Measurements from ENCODE around the gene PROSER2. TPM values are rescaled to one million over a fixed set of nuclear protein-coding genes. Genes with fewer than 3 reads are reported as not detected.

Gene PROSER2
- total and polyA plus RNA-seq, 9 of the 15 experiments (the other 6 are each of a cell fraction or from before 2014, with no cell fraction given), result 0.62 to 14.8 (median 2.9) TPM

DNA sequence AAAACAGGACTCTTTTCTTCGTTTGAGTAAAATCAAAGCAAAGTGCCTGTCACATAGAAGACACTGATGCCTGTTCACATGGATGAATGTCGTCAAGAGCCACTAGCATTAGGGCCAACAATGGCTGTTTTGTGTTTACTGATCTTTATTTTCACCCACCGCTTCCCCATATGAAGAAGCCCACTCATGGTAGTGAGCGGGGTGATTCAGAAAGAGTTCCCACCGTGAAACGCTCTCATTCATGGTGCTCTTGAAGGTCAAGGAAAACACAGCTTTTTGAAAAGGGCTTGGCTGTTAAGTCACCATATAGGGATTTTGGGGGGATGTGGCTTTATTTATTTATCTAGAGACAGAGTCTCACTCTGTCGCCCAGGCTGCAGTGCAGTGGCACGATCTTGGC lies 12.5 kb downstream of the PROSER2 start:
- no peak overlapping the region for H3K9ac ChIP-seq (ENCODE audit: insufficient read depth in 1 of 2, low read depth in 2 of 2, low read length in 2 of 2)
- H3K36me3 ChIP-seq (ENCODE audit: control insufficient read depth, insufficient read depth, low read length), result no peaks in the 10 kb centered on the region
- no TSS peak for BruUV-seq (replicated peaks)
- no peaks in the 10 kb centered on the region for H3K9me3 ChIP-seq (replicated peaks; ENCODE audit: control insufficient read depth, insufficient read depth, low read depth, low read length)
- intact Hi-C loops (cut with micrococcal nuclease) (no loop called here), in situ Hi-C loops (cut with MboI) (no loop called here)
- ATAC-seq (no peak), DNase-seq (ENCODE audit: extremely low read depth in 1 of 4, low spot score in 3 of 4) (no peak), FAIRE-seq (no peak)
- no peak overlapping the region for H3K27ac ChIP-seq (ENCODE audit: extremely low read depth, low read depth, low read length)
- POLR2A ChIA-PET, result no interaction called here
- H3K4me1 ChIP-seq (replicated peaks in 1 of 2; ENCODE audit: control insufficient read depth in 2 of 2, insufficient read depth in 2 of 2, low read length in 2 of 2), result no peaks in the 10 kb centered on the region
- 71% methylated on average over 7 of the region's 8 CpGs for WGBS (ENCODE audit: insufficient coverage, low coverage, missing lambda C conversion rate)
- no peak overlapping the region for H3K4me3 ChIP-seq
- peaks cover 3% of the 10 kb centered on the region; the same call in 1 of the 2 replicates for H4K20me1 ChIP-seq (replicated peaks; ENCODE audit: control insufficient read depth, insufficient read depth, low read length)
- CTCF ChIA-PET (ENCODE audit: low intra/inter-chr PET ratio), result no interaction called here
- no peak overlapping the region for H2AFZ ChIP-seq (ENCODE audit: low read depth, low read length)
- no peaks in the 10 kb centered on the region for H3K9me1 ChIP-seq (ENCODE audit: control insufficient read depth, insufficient read depth, low read length)
- no peak overlapping the region for H3K4me2 ChIP-seq (ENCODE audit: insufficient read depth, low read length)
- H3K79me2 ChIP-seq (ENCODE audit: control insufficient read depth, insufficient read depth, low read length), result no peaks in the 10 kb centered on the region; the same call in 2 of the 3 replicates
- no peaks in the 10 kb centered on the region for H3K27me3 ChIP-seq (ENCODE audit: control insufficient read depth in 2 of 2, insufficient read depth in 2 of 2, low read length in 2 of 2)
- TF ChIP-seq NR3C1 (CRISPR knock-in tag; IDR thresholded peaks at IDR 0.05), result no peak
- TF ChIP-seq HOXB6 (CRISPR knock-in tag; IDR thresholded peaks at IDR 0.05; ENCODE audit: borderline replicate concordance), result no peak
- TF ChIP-seq, protein P1, sequence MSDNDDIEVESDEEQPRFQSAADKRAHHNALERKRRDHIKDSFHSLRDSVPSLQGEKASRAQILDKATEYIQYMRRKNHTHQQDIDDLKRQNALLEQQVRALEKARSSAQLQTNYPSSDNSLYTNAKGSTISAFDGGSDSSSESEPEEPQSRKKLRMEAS (CRISPR knock-in tag; IDR thresholded peaks at IDR 0.05), result no peak
- TF ChIP-seq STAG1 (CRISPR knock-in tag; IDR thresholded peaks at IDR 0.05; ENCODE audit: borderline replicate concordance), result no peak
- TF ChIP-seq ZNF175 (CRISPR knock-in tag; IDR thresholded peaks at IDR 0.05; ENCODE audit: low read depth), result no peak
- TF ChIP-seq, protein P2, sequence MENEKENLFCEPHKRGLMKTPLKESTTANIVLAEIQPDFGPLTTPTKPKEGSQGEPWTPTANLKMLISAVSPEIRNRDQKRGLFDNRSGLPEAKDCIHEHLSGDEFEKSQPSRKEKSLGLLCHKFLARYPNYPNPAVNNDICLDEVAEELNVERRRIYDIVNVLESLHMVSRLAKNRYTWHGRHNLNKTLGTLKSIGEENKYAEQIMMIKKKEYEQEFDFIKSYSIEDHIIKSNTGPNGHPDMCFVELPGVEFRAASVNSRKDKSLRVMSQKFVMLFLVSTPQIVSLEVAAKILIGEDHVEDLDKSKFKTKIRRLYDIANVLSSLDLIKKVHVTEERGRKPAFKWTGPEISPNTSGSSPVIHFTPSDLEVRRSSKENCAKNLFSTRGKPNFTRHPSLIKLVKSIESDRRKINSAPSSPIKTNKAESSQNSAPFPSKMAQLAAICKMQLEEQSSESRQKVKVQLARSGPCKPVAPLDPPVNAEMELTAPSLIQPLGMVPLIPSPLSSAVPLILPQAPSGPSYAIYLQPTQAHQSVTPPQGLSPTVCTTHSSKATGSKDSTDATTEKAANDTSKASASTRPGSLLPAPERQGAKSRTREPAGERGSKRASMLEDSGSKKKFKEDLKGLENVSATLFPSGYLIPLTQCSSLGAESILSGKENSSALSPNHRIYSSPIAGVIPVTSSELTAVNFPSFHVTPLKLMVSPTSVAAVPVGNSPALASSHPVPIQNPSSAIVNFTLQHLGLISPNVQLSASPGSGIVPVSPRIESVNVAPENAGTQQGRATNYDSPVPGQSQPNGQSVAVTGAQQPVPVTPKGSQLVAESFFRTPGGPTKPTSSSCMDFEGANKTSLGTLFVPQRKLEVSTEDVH (IDR thresholded peaks at IDR 0.05; ENCODE audit: low read depth, partially characterized antibody), result no peak
- TF ChIP-seq, protein P3, sequence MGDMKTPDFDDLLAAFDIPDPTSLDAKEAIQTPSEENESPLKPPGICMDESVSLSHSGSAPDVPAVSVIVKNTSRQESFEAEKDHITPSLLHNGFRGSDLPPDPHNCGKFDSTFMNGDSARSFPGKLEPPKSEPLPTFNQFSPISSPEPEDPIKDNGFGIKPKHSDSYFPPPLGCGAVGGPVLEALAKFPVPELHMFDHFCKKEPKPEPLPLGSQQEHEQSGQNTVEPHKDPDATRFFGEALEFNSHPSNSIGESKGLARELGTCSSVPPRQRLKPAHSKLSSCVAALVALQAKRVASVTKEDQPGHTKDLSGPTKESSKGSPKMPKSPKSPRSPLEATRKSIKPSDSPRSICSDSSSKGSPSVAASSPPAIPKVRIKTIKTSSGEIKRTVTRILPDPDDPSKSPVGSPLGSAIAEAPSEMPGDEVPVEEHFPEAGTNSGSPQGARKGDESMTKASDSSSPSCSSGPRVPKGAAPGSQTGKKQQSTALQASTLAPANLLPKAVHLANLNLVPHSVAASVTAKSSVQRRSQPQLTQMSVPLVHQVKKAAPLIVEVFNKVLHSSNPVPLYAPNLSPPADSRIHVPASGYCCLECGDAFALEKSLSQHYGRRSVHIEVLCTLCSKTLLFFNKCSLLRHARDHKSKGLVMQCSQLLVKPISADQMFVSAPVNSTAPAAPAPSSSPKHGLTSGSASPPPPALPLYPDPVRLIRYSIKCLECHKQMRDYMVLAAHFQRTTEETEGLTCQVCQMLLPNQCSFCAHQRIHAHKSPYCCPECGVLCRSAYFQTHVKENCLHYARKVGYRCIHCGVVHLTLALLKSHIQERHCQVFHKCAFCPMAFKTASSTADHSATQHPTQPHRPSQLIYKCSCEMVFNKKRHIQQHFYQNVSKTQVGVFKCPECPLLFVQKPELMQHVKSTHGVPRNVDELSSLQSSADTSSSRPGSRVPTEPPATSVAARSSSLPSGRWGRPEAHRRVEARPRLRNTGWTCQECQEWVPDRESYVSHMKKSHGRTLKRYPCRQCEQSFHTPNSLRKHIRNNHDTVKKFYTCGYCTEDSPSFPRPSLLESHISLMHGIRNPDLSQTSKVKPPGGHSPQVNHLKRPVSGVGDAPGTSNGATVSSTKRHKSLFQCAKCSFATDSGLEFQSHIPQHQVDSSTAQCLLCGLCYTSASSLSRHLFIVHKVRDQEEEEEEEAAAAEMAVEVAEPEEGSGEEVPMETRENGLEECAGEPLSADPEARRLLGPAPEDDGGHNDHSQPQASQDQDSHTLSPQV (IDR thresholded peaks at IDR 0.05), result no peak
- TF ChIP-seq, protein P4, sequence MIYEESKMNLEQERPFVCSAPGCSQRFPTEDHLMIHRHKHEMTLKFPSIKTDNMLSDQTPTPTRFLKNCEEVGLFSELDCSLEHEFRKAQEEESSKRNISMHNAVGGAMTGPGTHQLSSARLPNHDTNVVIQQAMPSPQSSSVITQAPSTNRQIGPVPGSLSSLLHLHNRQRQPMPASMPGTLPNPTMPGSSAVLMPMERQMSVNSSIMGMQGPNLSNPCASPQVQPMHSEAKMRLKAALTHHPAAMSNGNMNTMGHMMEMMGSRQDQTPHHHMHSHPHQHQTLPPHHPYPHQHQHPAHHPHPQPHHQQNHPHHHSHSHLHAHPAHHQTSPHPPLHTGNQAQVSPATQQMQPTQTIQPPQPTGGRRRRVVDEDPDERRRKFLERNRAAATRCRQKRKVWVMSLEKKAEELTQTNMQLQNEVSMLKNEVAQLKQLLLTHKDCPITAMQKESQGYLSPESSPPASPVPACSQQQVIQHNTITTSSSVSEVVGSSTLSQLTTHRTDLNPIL (CRISPR knock-in tag; IDR thresholded peaks at IDR 0.05), result no peak
- no peak for TF ChIP-seq ZBTB8A (IDR thresholded peaks at IDR 0.05; ENCODE audit: partially characterized antibody)
- TF ChIP-seq ZNF644 (tag; IDR thresholded peaks at IDR 0.05; ENCODE audit: low read depth), result no peak
- TF ChIP-seq, protein P5, sequence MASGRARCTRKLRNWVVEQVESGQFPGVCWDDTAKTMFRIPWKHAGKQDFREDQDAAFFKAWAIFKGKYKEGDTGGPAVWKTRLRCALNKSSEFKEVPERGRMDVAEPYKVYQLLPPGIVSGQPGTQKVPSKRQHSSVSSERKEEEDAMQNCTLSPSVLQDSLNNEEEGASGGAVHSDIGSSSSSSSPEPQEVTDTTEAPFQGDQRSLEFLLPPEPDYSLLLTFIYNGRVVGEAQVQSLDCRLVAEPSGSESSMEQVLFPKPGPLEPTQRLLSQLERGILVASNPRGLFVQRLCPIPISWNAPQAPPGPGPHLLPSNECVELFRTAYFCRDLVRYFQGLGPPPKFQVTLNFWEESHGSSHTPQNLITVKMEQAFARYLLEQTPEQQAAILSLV (tag; IDR thresholded peaks at IDR 0.05), result no peak
- TF ChIP-seq SMARCB1 (IDR thresholded peaks at IDR 0.05; ENCODE audit: insufficient read length, low read depth), result no peak
- no peak for TF ChIP-seq KAT8 (IDR thresholded peaks at IDR 0.05; ENCODE audit: low read depth)
- no peak for TF ChIP-seq ZNF780A (CRISPR knock-in tag; IDR thresholded peaks at IDR 0.05)
